Measurements from ENCODE around the gene MPZL3.

The MPZL3 gene

GRCh38 chr11:118294053-118294452 is 41.9 kb upstream of the MPZL3 start:
- Histone ChIP-seq H3K9ac (no peak overlapping the region), H2AFZ (ENCODE audit: low read depth) (no peak overlapping the region), H3K4me1 (ENCODE audit: low read depth, poor library complexity, severe bottlenecking) (no peaks in the 10 kb centered on the region), H3K36me3 (ENCODE audit: insufficient read depth) (no peaks in the 10 kb centered on the region), H3K4me2 (no peak overlapping the region), H3K79me2 (ENCODE audit: insufficient read depth, low read depth) (no peaks in the 10 kb centered on the region), H3K4me3 (IDR thresholded peaks at IDR 0.05; ENCODE audit: insufficient read depth, low read depth, low read length) (no peak overlapping the region), H4K20me1 (ENCODE audit: insufficient read depth) (no peaks in the 10 kb centered on the region), H3K27ac (no peak overlapping the region), H3K27me3 (ENCODE audit: insufficient read depth, low read depth) (no peaks in the 10 kb centered on the region)
- TF ChIP-seq CTCF (conservative IDR thresholded peaks at IDR 0.05; ENCODE audit: low read depth, low read length), result no peak

GRCh38 chr11:118291477-118292135 is 39.4 kb upstream of the MPZL3 start:
- Histone ChIP-seq H3K4me1 (ENCODE audit: low read depth, poor library complexity, severe bottlenecking) (no peaks in the 10 kb centered on the region), H3K4me3 (IDR thresholded peaks at IDR 0.05; ENCODE audit: insufficient read depth, low read depth, low read length) (no peak overlapping the region), H3K4me2 (no peak overlapping the region), H3K27ac (no peak overlapping the region), H4K20me1 (ENCODE audit: insufficient read depth) (no peaks in the 10 kb centered on the region), H2AFZ (ENCODE audit: low read depth) (no peak overlapping the region), H3K36me3 (ENCODE audit: insufficient read depth) (no peaks in the 10 kb centered on the region), H3K79me2 (ENCODE audit: insufficient read depth, low read depth) (no peaks in the 10 kb centered on the region), H3K9ac (no peak overlapping the region), H3K27me3 (ENCODE audit: insufficient read depth, low read depth) (no peaks in the 10 kb centered on the region)
- TF ChIP-seq CTCF (conservative IDR thresholded peaks at IDR 0.05; ENCODE audit: low read depth, low read length), result no peak

- no peak overlapping the region for H3K4me3 ChIP-seq (IDR thresholded peaks at IDR 0.05; ENCODE audit: insufficient read depth, low read depth, low read length)
- no peaks in the 10 kb centered on the region for H3K79me2 ChIP-seq (ENCODE audit: insufficient read depth, low read depth)
- no peak overlapping the region for H3K9ac ChIP-seq
- H2AFZ ChIP-seq (ENCODE audit: low read depth), result no peak overlapping the region
- no peak for TF ChIP-seq CTCF (conservative IDR thresholded peaks at IDR 0.05; ENCODE audit: low read depth, low read length)
- no peak overlapping the region for H3K27ac ChIP-seq
- H3K4me1 ChIP-seq (ENCODE audit: low read depth, poor library complexity, severe bottlenecking), result no peaks in the 10 kb centered on the region
- no peak overlapping the region for H3K4me2 ChIP-seq
- no peaks in the 10 kb centered on the region for H3K27me3 ChIP-seq (ENCODE audit: insufficient read depth, low read depth)
- H3K36me3 ChIP-seq (ENCODE audit: insufficient read depth), result no peaks in the 10 kb centered on the region
- no peaks in the 10 kb centered on the region for H4K20me1 ChIP-seq (ENCODE audit: insufficient read depth)
Observed at GRCh38 chr11:118290923-118291322, 38.8 kb upstream of the MPZL3 start.

- no peak for TF ChIP-seq CTCF (conservative IDR thresholded peaks at IDR 0.05; ENCODE audit: low read depth, low read length)
- Histone ChIP-seq H3K79me2 (ENCODE audit: insufficient read depth, low read depth) (no peaks in the 10 kb centered on the region), H3K36me3 (ENCODE audit: insufficient read depth) (no peaks in the 10 kb centered on the region), H4K20me1 (ENCODE audit: insufficient read depth) (no peaks in the 10 kb centered on the region), H3K27me3 (ENCODE audit: insufficient read depth, low read depth) (no peaks in the 10 kb centered on the region), H3K27ac (no peak overlapping the region), H3K4me2 (no peak overlapping the region), H2AFZ (ENCODE audit: low read depth) (no peak overlapping the region), H3K9ac (no peak overlapping the region), H3K4me3 (IDR thresholded peaks at IDR 0.05; ENCODE audit: insufficient read depth, low read depth, low read length) (no peak overlapping the region), H3K4me1 (ENCODE audit: low read depth, poor library complexity, severe bottlenecking) (no peaks in the 10 kb centered on the region)
Observed at GRCh38 chr11:118289401-118289800, 37.2 kb upstream of the MPZL3 start.

Data from KMS-11 (cell line).